ENCODE data around the gene EVA1B. TPM values are rescaled to one million over a fixed set of nuclear protein-coding genes. Genes with fewer than 3 reads are reported as not detected.

EVA1B gene
- 67.7 TPM for total RNA-seq (ENCODE audit: insufficient read depth, low replicate concordance)

- DNase-seq (ENCODE audit: low spot score): peak; percentile 91
Measured at GRCh38 chr1:36323636-36324352, at the start of gene EVA1B. EVA1B (minus strand) TSS chr1:36323645; CDS start chr1:36323037, 608 bp downstream.

GRCh38 chr1:36372617-36373016, 49.2 kb upstream of the EVA1B start:
- no peak for DNase-seq (ENCODE audit: low spot score)

GRCh38 chr1:36369061-36369861, 45.8 kb upstream of the EVA1B start:
- peak; percentile 69 for DNase-seq (ENCODE audit: low spot score)

GRCh38 chr1:36367798-36368197, 44.4 kb upstream of the EVA1B start:
- no peak for DNase-seq (ENCODE audit: low spot score)

- no peak for DNase-seq (ENCODE audit: low spot score)
Measured at GRCh38 chr1:36367066-36367465, 43.6 kb upstream of the EVA1B start.

- peak; percentile 73 for DNase-seq (ENCODE audit: low spot score)
Measured at GRCh38 chr1:36366091-36366661, 42.7 kb upstream of the EVA1B start.

GRCh38 chr1:36365381-36365780, 41.9 kb upstream of the EVA1B start:
- DNase-seq (ENCODE audit: low spot score): peak; percentile 89

GRCh38 chr1:36359911-36360550, 36.6 kb upstream of the EVA1B start:
- DNase-seq (ENCODE audit: low spot score): no peak

- DNase-seq (ENCODE audit: low spot score): no peak
Measured at GRCh38 chr1:36359383-36359782, 35.9 kb upstream of the EVA1B start.

GRCh38 chr1:36358514-36359084, 35.2 kb upstream of the EVA1B start:
- DNase-seq (ENCODE audit: low spot score): no peak

- DNase-seq (ENCODE audit: low spot score): no peak
Measured at GRCh38 chr1:36355811-36356210, 32.4 kb upstream of the EVA1B start.

GRCh38 chr1:36354486-36354885, 31.0 kb upstream of the EVA1B start:
- DNase-seq (ENCODE audit: low spot score): no peak

- no peak for DNase-seq (ENCODE audit: low spot score)
Measured at GRCh38 chr1:36352910-36353878, 29.7 kb upstream of the EVA1B start.

GRCh38 chr1:36352125-36352909, 28.9 kb upstream of the EVA1B start:
- peak; percentile 44 for DNase-seq (ENCODE audit: low spot score)

GRCh38 chr1:36351227-36351977, 28.0 kb upstream of the EVA1B start:
- peak; percentile 78 for DNase-seq (ENCODE audit: low spot score)

GRCh38 chr1:36350659-36351226, 27.3 kb upstream of the EVA1B start:
- DNase-seq (ENCODE audit: low spot score): peak; percentile 81

GRCh38 chr1:36349839-36350238, 26.4 kb upstream of the EVA1B start:
- DNase-seq (ENCODE audit: low spot score): no peak

GRCh38 chr1:36349241-36349671, 25.8 kb upstream of the EVA1B start:
- no peak for DNase-seq (ENCODE audit: low spot score)
